Trophoblast cell (in vitro differentiated cells and primary cell): Measurements from ENCODE around the gene KCNIP3.

Experiments
- DNase-seq, 2 donors: peaks; one replicate each; pipeline ENCODE4 v3.0.0-alpha.2; 2016
- H2AFZ ChIP-seq: 2 replicates; pipeline ENCODE4 v1.6.1; 2013; ENCODE audit warnings: low read length, moderate library complexity, mild to moderate bottlenecking; ENCODE audit not compliant: insufficient read depth, poor library complexity
- H2AK5ac ChIP-seq: 2 replicates; pipeline ENCODE4 v1.6.1; 2013; ENCODE audit warnings: mild to moderate bottlenecking, low read length
- H2BK120ac ChIP-seq: 2 replicates; pipeline ENCODE4 v1.6.1; 2013; ENCODE audit warnings: low read length, mild to moderate bottlenecking, moderate library complexity; ENCODE audit not compliant: insufficient read depth, poor library complexity
- H2BK12ac ChIP-seq: 2 replicates; pipeline ENCODE4 v1.6.1; 2013; ENCODE audit warnings: mild to moderate bottlenecking, low read length, moderate library complexity
- H2BK5ac ChIP-seq: 2 replicates; pipeline ENCODE4 v1.6.1; 2013; ENCODE audit warnings: low read length, low read depth, moderate library complexity, mild to moderate bottlenecking; ENCODE audit not compliant: poor library complexity
- H3K14ac ChIP-seq: 2 replicates; pipeline ENCODE4 v1.6.1; 2013; ENCODE audit warnings: mild to moderate bottlenecking, low read length
- H3K18ac ChIP-seq: 2 replicates; pipeline ENCODE4 v1.6.1; 2013; ENCODE audit warnings: mild to moderate bottlenecking, low read length
- H3K23ac ChIP-seq: 2 replicates; pipeline ENCODE4 v1.6.1; 2013; ENCODE audit warnings: low read length
- H3K27ac ChIP-seq: 2 replicates; pipeline ENCODE4 v1.5.1; 2013; ENCODE audit warnings: low read depth, mild to moderate bottlenecking, inconsistent platforms, low read length, moderate library complexity
- H3K27me3 ChIP-seq: 2 replicates; pipeline ENCODE4 v1.6.1; 2013; ENCODE audit warnings: inconsistent platforms, mild to moderate bottlenecking, low read length, moderate library complexity; ENCODE audit not compliant: insufficient read depth
- H3K36me3 ChIP-seq, 2 experiments: 1 replicate in 1 of 2; 2 replicates in 1 of 2; pipeline ENCODE4 v1.6.1; 2013; ENCODE audit warnings: low read length in 2 of 2, mild to moderate bottlenecking in 2 of 2, moderate library complexity in 1 of 2; ENCODE audit not compliant: insufficient read depth in 2 of 2, control insufficient read depth in 1 of 2
- H3K4ac ChIP-seq: 2 replicates; pipeline ENCODE4 v1.6.1; 2013; ENCODE audit warnings: low read depth, mild to moderate bottlenecking, low read length, moderate library complexity
- H3K4me1 ChIP-seq, 2 experiments: 1 replicate in 1 of 2; 2 replicates in 1 of 2; pipeline ENCODE4 v1.6.1; 2013; ENCODE audit warnings: low read length in 2 of 2, mild to moderate bottlenecking in 2 of 2, moderate library complexity in 1 of 2; ENCODE audit not compliant: insufficient read depth in 2 of 2, control insufficient read depth in 1 of 2
- H3K4me2 ChIP-seq: 2 replicates; pipeline ENCODE4 v1.6.1; 2013; ENCODE audit warnings: inconsistent platforms, mild to moderate bottlenecking, low read length, moderate library complexity
- H3K4me3 ChIP-seq: 2 replicates; pipeline ENCODE4 v1.5.1; 2013; ENCODE audit warnings: mild to moderate bottlenecking, low read depth, low read length, inconsistent platforms
- H3K79me1 ChIP-seq: one replicate; pipeline ENCODE4 v1.6.1; 2013; ENCODE audit warnings: low read length
- H3K79me2 ChIP-seq: 2 replicates; pipeline ENCODE4 v1.6.1; 2013; ENCODE audit warnings: low read length, mild to moderate bottlenecking; ENCODE audit not compliant: control insufficient read depth, insufficient read depth, poor library complexity
- H3K9ac ChIP-seq: 2 replicates; pipeline ENCODE4 v1.6.1; 2013; ENCODE audit warnings: mild to moderate bottlenecking, low read length
- H3K9me3 ChIP-seq: 2 replicates; pipeline ENCODE4 v1.6.1; 2013; ENCODE audit warnings: low read depth, mild to moderate bottlenecking, control low read depth, inconsistent platforms, low read length; ENCODE audit not compliant: insufficient read depth
- H4K12ac ChIP-seq: 2 replicates; pipeline ENCODE4 v1.6.1; 2013; ENCODE audit warnings: low read depth, mild to moderate bottlenecking, low read length, moderate library complexity
- H4K8ac ChIP-seq: 2 replicates; pipeline ENCODE4 v1.6.1; 2013; ENCODE audit warnings: low read depth, mild to moderate bottlenecking, low read length, moderate library complexity
- H4K91ac ChIP-seq: one replicate; pipeline ENCODE4 v1.6.1; 2013; ENCODE audit warnings: low read depth, mild to moderate bottlenecking, low read length, moderate library complexity
- WGBS: extraction: QIAGEN DNeasy Blood & Tissue Kit; methylation state at CpG from one replicate; pipeline ENCODE4 v1.1.7; 2013; ENCODE audit warnings: missing lambda C conversion rate; ENCODE audit not compliant: insufficient read length, insufficient coverage; ENCODE audit errors: extremely low coverage; 5-methylcytosine and 5-hydroxymethylcytosine counted together

KCNIP3 gene

DNA sequence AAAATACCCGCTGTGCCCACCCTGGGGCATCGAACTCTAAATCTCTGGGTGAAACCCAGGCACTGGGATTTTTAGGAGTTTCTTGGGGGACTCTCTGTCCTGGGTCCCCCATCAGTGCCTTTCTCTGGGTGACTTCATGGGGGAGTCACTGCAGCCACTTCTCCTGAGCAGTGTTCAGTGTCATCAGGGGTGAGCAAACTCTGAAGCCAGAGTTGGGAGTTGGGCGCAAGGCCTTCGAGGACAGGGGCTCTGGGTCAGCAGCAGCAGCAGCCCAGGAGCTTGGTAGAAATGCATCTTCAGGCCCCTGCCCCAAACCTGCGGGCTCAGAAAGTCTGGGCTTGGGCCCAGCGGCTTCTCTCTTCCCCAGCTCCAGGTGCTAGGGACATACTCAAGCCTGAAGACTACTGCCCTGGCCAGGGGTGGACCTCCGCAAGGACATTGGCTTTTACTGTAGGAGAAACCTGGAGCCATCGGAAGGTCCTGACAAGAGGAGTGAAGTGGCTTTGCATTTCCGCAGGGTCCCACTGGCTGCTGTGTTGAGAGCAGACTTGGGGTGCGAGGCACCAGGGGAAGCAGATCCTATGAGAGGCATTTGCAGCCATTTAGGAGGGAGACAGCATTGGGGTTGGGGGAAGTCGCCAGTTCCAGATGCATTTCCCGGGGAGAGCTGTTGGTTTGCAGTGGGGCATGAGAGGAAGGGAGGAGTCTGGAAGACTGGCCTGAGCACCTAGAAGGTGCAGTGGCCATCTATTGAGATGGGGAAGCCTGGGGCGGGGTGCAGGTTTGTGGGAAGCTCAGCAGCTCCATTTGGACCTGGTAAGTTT is 53.8 kb downstream of the KCNIP3 start:
- H3K36me3 ChIP-seq = no peaks in the 10 kb centered on the region

DNA sequence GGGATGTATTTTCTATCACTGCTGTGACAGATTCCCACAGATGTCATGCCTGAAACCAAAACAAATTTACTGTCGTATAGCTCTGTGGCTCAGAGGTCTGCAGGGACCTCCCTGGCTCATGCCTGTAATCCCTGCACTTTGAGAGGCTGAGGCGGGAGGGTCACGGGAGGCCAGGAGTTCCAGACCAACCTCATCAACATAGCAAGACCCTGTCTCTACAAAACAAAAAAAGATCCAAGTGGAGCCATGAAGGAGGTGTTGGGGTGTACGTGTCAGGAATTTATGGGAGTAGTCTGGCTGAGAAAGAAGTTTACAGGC is 54.4 kb downstream of the KCNIP3 start:
- Histone ChIP-seq H2AFZ (no peak overlapping the region), H4K8ac (no peak overlapping the region), H3K27me3 (peaks cover 19% of the 10 kb centered on the region), H3K4me3 (no peak overlapping the region), H3K36me3 (no peaks in the 10 kb centered on the region), H2BK12ac (no peak overlapping the region), H3K9me3 (peaks cover 7% of the 10 kb centered on the region), H3K14ac (no peak overlapping the region), H3K79me2 (no peaks in the 10 kb centered on the region), H2BK120ac (no peak overlapping the region), H3K9ac (no peak overlapping the region), H3K79me1 (no peaks in the 10 kb centered on the region), H2BK5ac (no peak overlapping the region), H3K27ac (no peak overlapping the region), H2AK5ac (no peak overlapping the region), H3K23ac (no peak overlapping the region), H4K91ac (no peak overlapping the region), H3K4me1 (no peaks in the 10 kb centered on the region), H3K4ac (no peak overlapping the region), H3K4me2 (no peak overlapping the region), H4K12ac (no peak overlapping the region), H3K18ac (no peak overlapping the region)
- DNase-seq = no peak
- no CpG with 5 or more reads among the region's 4 CpGs for WGBS

More for the DNA sequence above, 53.8 kb downstream of the KCNIP3 start:
- Histone ChIP-seq H3K9ac (no peak overlapping the region), H3K4me2 (no peak overlapping the region), H2BK120ac (no peak overlapping the region), H2BK12ac (no peak overlapping the region), H4K12ac (no peak overlapping the region), H3K23ac (no peak overlapping the region), H3K4me1 (no peaks in the 10 kb centered on the region), H2AK5ac (no peak overlapping the region), H4K91ac (no peak overlapping the region), H3K79me2 (no peaks in the 10 kb centered on the region), H4K8ac (no peak overlapping the region), H3K9me3 (peaks cover 7% of the 10 kb centered on the region), H3K79me1 (no peaks in the 10 kb centered on the region), H3K14ac (no peak overlapping the region), H3K4me3 (no peak overlapping the region), H2AFZ (no peak overlapping the region), H3K18ac (no peak overlapping the region), H3K27ac (no peak overlapping the region), H3K4ac (no peak overlapping the region), H2BK5ac (no peak overlapping the region), H3K27me3 (peaks cover 22% of the 10 kb centered on the region)
- no peak for DNase-seq
- no CpG with 5 or more reads among the region's 13 CpGs for WGBS

DNA sequence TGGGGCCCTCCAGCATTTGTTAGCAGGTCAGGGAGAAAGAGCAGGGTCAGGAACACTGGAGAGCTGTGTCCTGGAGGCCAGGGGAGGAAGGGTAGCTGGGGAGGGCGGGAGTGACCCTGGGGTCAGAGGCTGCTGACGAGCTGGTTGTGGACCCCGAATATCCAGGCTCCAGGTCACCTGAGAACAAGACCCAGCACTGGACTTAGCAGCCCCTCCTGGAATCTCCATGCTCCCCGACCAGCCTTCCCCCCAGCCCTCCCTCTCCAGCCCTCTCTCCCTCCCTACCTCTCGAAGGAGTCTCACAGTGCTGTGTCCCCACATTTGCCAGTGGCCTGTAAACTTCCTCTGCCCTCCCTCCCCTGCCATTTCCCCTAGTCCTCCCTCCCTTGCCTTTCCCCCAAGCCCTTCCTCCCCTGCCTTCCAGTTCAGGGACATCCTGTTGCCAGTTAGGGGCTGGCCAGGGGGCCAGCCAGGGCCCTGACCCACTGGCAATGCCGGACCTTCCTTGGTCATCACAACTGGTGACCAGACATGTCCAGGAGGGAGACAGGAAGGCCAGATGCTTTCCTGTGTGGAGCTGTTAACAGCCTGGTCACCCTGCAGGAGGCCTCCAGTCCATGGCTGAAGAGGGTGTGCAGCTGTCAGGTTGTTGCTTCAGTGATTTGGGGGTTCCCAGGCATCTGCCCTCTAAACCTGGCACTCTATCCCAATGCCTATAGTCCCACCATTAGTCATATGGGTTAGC is 55.3 kb downstream of the KCNIP3 start:
- Histone ChIP-seq H3K79me1 (no peaks in the 10 kb centered on the region), H3K14ac (no peak overlapping the region), H4K8ac (no peak overlapping the region), H2BK12ac (no peak overlapping the region), H3K18ac (no peak overlapping the region), H3K27ac (no peak overlapping the region), H4K12ac (no peak overlapping the region), H2AK5ac (no peak overlapping the region), H3K27me3 (peaks cover 10% of the 10 kb centered on the region), H2BK5ac (no peak overlapping the region), H3K4me1 (no peaks in the 10 kb centered on the region), H3K4me2 (no peak overlapping the region), H3K9me3 (peaks cover 6% of the 10 kb centered on the region), H3K4ac (no peak overlapping the region), H2BK120ac (no peak overlapping the region), H3K23ac (no peak overlapping the region), H3K4me3 (no peak overlapping the region), H2AFZ (no peak overlapping the region), H3K36me3 (no peaks in the 10 kb centered on the region), H3K79me2 (no peaks in the 10 kb centered on the region), H3K9ac (no peak overlapping the region), H4K91ac (no peak overlapping the region)
- no CpG with 5 or more reads among the region's 6 CpGs for WGBS
- no peak for DNase-seq

DNA sequence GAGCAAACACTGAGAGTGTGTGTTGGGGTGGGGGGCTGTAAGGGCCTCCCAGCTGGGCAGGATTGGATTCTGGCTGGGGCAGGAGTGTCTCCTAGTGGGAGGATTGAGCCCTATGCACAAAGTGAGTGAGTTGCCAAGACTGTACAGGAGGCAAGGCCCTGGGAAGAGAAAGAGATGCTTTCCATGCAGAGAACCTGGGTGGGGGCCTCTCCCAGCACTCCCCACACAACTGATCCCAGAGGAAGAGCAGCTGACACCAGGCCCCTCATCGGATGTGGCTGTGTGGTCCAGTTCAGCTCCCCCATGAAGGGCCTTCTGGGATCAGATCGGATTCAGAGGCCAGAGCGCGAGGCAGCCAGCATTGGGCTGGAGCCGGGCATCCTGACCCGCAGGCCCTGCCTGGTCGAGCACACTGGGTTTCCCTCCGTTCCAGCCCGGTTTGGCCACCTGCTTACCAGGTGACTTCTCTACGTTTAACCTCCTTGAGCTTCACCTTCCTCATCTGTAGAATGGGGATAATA is 56.0 kb downstream of the KCNIP3 start:
- Histone ChIP-seq H3K9ac (no peak overlapping the region), H3K79me2 (no peaks in the 10 kb centered on the region), H2BK120ac (no peak overlapping the region), H4K91ac (no peak overlapping the region), H3K9me3 (peaks cover 9% of the 10 kb centered on the region), H2AFZ (no peak overlapping the region), H3K4me1 (no peaks in the 10 kb centered on the region), H2AK5ac (no peak overlapping the region), H3K23ac (no peak overlapping the region), H3K36me3 (no peaks in the 10 kb centered on the region), H3K27ac (no peak overlapping the region), H2BK12ac (no peak overlapping the region), H3K18ac (no peak overlapping the region), H4K8ac (no peak overlapping the region), H3K4me2 (no peak overlapping the region), H3K79me1 (no peaks in the 10 kb centered on the region), H3K27me3 (peaks cover 4% of the 10 kb centered on the region), H3K4me3 (no peak overlapping the region), H3K14ac (no peak overlapping the region), H4K12ac (no peak overlapping the region), H2BK5ac (no peak overlapping the region), H3K4ac (no peak overlapping the region)
- DNase-seq = no peak
- no CpG with 5 or more reads among the region's 10 CpGs for WGBS
